Left lung (tissue), 10 donors: ENCODE results near the gene MAML2. TPM values are rescaled to one million over a fixed set of nuclear protein-coding genes. Genes with fewer than 3 reads are reported as not detected.
A peak's percentile ranks its signal among the peaks of the same experiment; 100 is the strongest.

Experiments used
- ATAC-seq: fragments of 200-7000 bp; cut with Tn5 transposase; one replicate; pipeline ENCODE4 v1.9.1; 2020; ENCODE audit warnings: moderate library complexity
- DNase-seq, 4 donors: peaks; one replicate each; pipeline ENCODE4 v3.0.0-alpha.2; 2013 to 2020
- H3K27ac ChIP-seq, 2 donors: fragments of 200-600 bp; sonication (generic) in 1 of 2; one replicate each; pipeline versions ENCODE4 v1.5.0 to v1.8.0; 2020 to 2021
- H3K27me3 ChIP-seq, 2 donors: fragments of 200-600 bp; sonication (generic) in 1 of 2; one replicate each; pipeline versions ENCODE4 v1.5.0 to v1.8.0; 2020 to 2021
- H3K36me3 ChIP-seq, 2 donors: fragments of 200-600 bp; sonication (generic) in 1 of 2; one replicate each; pipeline versions ENCODE4 v1.5.0 to v1.8.0; 2020 to 2021
- H3K4me1 ChIP-seq, 2 donors: fragments of 200-600 bp; one replicate each; pipeline ENCODE4 v1.8.0; 2021
- H3K4me3 ChIP-seq, 2 donors: fragments of 200-600 bp; sonication (generic) in 1 of 2; one replicate each; pipeline versions ENCODE4 v1.5.0 to v1.8.0; 2020 to 2021; ENCODE audit warnings: mild to moderate bottlenecking in 1 of 2
- H3K9me3 ChIP-seq, 2 donors: fragments of 200-600 bp; sonication (generic) in 1 of 2; one replicate each; pipeline versions ENCODE4 v1.5.0 to v1.8.0; 2020 to 2021
- CTCF ChIP-seq, 2 donors: fragments of 200-600 bp; sonication (generic) in 1 of 2; IDR thresholded peaks; one replicate each; pipeline versions ENCODE4 v1.5.0 to v1.8.0; 2021; ENCODE audit warnings: antibody characterized with exemption in 2 of 2
- intact Hi-C, 2 donors: fragments of 100-400 bp; cut with DNase I; formaldehyde crosslinking; loops; one replicate each; pipeline versions ENCODE4 v1.11.2 to v1.14.2; 2022
- polyA plus RNA-seq, 6 donors: library from polyadenylated mRNA; unstranded; fragments of 120-200 nt; gene quantifications; one replicate each; pipeline ENCODE4 v1.2.1, GENCODE V29; 2013; ENCODE audit not compliant: insufficient read length in 6 of 6
- total RNA-seq, 2 donors: library from RNA; stranded (reverse); fragmentation: NEBNext Ultra II Directional; extraction: Animal tissue kit (Norgen Biotek cat#: 25700); gene quantifications; one replicate each; pipeline ENCODE4 v1.2.1, GENCODE V29; 2021
- donor health status: DM: no; HTN: yes; CAD: no.
- donor health status: DM: no; HTN: no; CAD: no.

MAML2 gene
- total and polyA plus RNA-seq, 8 donors, result 18.7 to 44.0 (median 36.6) TPM

GRCh38 chr11:96257972-96258934, 84.7 kb downstream of the MAML2 start:
- no peak for DNase-seq
- Histone ChIP-seq H3K27me3 (no peaks in the 10 kb centered on the region), H3K27ac (peak overlapping the region; percentile 64 to 75), H3K4me1 (peaks cover 22 to 87% of the 10 kb centered on the region in 2 donors), H3K36me3 (no peaks in the 10 kb centered on the region), H3K4me3 (no peak overlapping the region), H3K9me3 (no peaks in the 10 kb centered on the region)
- peak; percentile 48 for ATAC-seq
- intact Hi-C loops, result no loop called here
- TF ChIP-seq CTCF (IDR thresholded peaks at IDR 0.05), result no peak

DNA sequence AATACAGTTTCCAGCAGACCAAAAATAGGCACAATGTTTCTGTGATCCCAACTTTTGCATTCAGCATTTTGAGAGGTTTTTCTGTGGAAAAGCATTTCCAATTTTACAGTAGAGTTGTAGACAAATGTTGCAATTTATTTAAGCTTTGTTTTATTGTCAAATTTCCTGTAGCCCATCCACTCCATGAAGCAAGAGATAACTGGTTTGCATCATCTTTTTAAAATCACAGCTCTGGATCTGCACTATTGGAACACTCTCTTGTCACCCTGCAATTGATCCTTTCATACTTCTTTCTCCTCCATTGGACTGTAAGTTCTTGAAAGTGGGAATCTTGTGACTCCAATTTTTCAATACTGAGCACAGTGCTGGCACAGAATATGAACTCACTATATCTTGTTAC, 86.0 kb downstream of the MAML2 start:
- ATAC-seq, result no peak
- Histone ChIP-seq H3K27me3 (no peaks in the 10 kb centered on the region), H3K9me3 (no peaks in the 10 kb centered on the region), H3K36me3 (no peaks in the 10 kb centered on the region), H3K27ac (peak overlapping the region; percentile 64 to 75), H3K4me3 (no peak overlapping the region), H3K4me1 (peaks cover 17 to 81% of the 10 kb centered on the region in 2 donors)
- TF ChIP-seq CTCF (IDR thresholded peaks at IDR 0.05), result no peak
- intact Hi-C loops, result no loop called here
- DNase-seq, result no peak

DNA sequence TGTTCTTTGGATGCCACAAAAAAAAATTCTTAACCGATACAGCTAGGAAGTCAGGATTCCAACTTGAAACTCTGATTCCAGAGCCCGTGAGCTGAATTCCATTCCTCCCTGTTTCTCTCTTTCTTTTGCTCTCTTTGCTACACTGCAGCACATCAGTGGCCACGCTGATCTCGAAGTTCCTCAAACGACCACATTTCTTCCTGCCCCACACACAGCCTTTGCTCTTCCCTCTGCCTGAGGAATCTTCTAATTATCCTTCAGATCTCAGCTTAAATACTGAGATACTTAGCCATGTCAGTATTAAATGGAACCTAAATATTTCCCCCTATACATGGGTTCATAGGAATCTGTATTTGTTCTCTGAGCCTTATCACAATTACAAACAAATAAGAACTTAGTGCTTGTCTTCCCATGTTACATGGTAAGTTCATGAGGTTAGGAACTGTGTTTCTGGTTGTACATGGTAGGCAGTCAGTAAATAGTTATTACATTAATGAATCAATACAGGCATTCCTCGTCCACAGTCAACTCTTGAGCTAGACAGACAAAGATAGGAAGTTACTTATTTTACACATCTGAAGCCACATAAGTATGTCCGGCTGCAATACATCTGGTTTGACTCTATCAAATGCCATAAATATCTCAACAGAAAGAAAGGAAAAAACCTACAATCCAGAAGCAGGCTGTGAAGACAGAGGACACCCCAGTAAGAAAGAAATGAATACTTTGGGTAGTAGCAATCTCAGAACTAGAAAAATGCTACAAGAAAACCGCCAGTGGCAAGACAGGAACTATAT, 86.6 kb downstream of the MAML2 start:
- ATAC-seq (no peak), DNase-seq (no peak)
- Histone ChIP-seq H3K4me1 (peaks cover 17 to 79% of the 10 kb centered on the region in 2 donors), H3K27ac (peak overlapping the region in 1 of 2 donors; percentile 64), H3K9me3 (no peaks in the 10 kb centered on the region), H3K27me3 (no peaks in the 10 kb centered on the region), H3K4me3 (no peak overlapping the region), H3K36me3 (no peaks in the 10 kb centered on the region)
- TF ChIP-seq CTCF (IDR thresholded peaks at IDR 0.05), result no peak
- intact Hi-C loops, result no loop called here

- Histone ChIP-seq H3K4me1 (peaks cover 17 to 72% of the 10 kb centered on the region in 2 donors), H3K27ac (peak overlapping the region; percentile 2 to 27), H3K9me3 (no peaks in the 10 kb centered on the region), H3K27me3 (no peaks in the 10 kb centered on the region), H3K36me3 (no peaks in the 10 kb centered on the region), H3K4me3 (no peak overlapping the region)
- ATAC-seq (no peak), DNase-seq (peak in 1 of 4 donors; percentile 49)
- intact Hi-C loops, result no loop called here
- no peak for TF ChIP-seq CTCF (IDR thresholded peaks at IDR 0.05)
Measured at GRCh38 chr11:96254854-96255253, 88.1 kb downstream of the MAML2 start.

DNA sequence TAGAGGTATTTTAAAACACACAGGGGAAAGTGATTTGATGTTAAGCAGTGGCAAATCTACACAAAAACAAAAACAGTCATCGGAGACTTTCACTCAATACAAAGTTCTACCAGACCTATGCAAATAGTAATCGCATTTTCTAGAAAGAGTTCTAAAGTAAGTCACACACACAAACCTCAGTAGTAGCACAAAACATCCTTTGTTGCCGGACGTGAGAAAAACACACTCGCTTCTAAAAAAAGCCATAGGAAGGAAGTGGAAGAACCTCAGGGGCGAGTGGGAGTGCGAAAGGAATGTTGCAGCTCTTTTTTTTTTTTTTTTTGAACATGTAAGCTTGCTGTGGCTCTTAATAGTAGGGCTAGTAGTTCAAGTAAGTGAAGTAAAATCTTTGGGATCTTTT, 88.9 kb downstream of the MAML2 start:
- Histone ChIP-seq H3K36me3 (no peaks in the 10 kb centered on the region), H3K4me1 (peaks cover 16 to 64% of the 10 kb centered on the region in 2 donors), H3K27ac (peak overlapping the region; percentile 2 to 27), H3K4me3 (no peak overlapping the region), H3K27me3 (no peaks in the 10 kb centered on the region), H3K9me3 (no peaks in the 10 kb centered on the region)
- no peak for ATAC-seq
- peak in 1 of 4 donors; percentile 47 for DNase-seq
- intact Hi-C loops, result no loop called here
- no peak for TF ChIP-seq CTCF (IDR thresholded peaks at IDR 0.05)
